Myocyte (in vitro differentiated cells): ENCODE results near the gene CBX5. TPM values are rescaled to one million over a fixed set of nuclear protein-coding genes. Genes with fewer than 3 reads are reported as not detected.

Source experiments
- total RNA-seq: library from RNA; depleted of rRNA; stranded (reverse); fragments of >200 nt; gene quantifications from 2 replicates; pipeline ENCODE4 v1.2.3, GENCODE V29; 2014

Gene CBX5
- total RNA-seq, 1 donor from 2014 or later: 41.6 TPM

Other genes with a start within 250 kb of the CBX5 start
- gene HOXC5, start 247.1 kb downstream of the CBX5 start, total RNA-seq: 1.2 and 1.4 TPM in 2 replicates
- gene HOXC4, start 226.3 kb downstream of the CBX5 start, total RNA-seq: 2.3 and 2.6 TPM in 2 replicates
- 45.1 and 46.9 TPM in 2 replicates for gene SMUG1, start 91.1 kb downstream of the CBX5 start, total RNA-seq
- 183 and 272 TPM in 2 replicates for gene HNRNPA1, start 604 bp upstream of the CBX5 start, total RNA-seq
- gene NFE2, start 20.9 kb upstream of the CBX5 start, total RNA-seq: 1.1 and 1.4 TPM in 2 replicates
- gene COPZ1, start 45.0 kb upstream of the CBX5 start, total RNA-seq: 228 and 256 TPM in 2 replicates
- not detected in 2 replicates for gene GPR84, start 84.4 kb upstream of the CBX5 start, total RNA-seq
- gene ZNF385A, start 104.6 kb upstream of the CBX5 start, total RNA-seq: 2.3 and 4.1 TPM in 2 replicates
- 156 and 221 TPM in 2 replicates for gene ITGA5, start 139.1 kb upstream of the CBX5 start, total RNA-seq
- not detected in 2 replicates for gene GTSF1, start 193.5 kb upstream of the CBX5 start, total RNA-seq
- gene NCKAP1L, start 217.6 kb upstream of the CBX5 start, total RNA-seq: not detected in 2 replicates